WI38 (cell line): Measurements from ENCODE around the gene CDKN1A.
A peak's percentile ranks its signal among the peaks of the same experiment; 100 is the strongest.
"Not testable (repeated sequence)": the region's sequence is repeated elsewhere in the genome, so short reads cannot be mapped to it uniquely, and the experiment has no call there.

Experiments
- H3K4me3 ChIP-seq: 2 replicates; pipeline ENCODE4 v1.5.1; 2011; ENCODE audit warnings: low read depth, mild to moderate bottlenecking, control low read depth, low read length
- CTCF ChIP-seq: IDR thresholded peaks from 2 replicates; pipeline ENCODE4 v1.5.1; 2012; ENCODE audit warnings: low read depth, mild to moderate bottlenecking, control low read depth, low read length

Gene CDKN1A

GRCh38 chr6:36719126-36719525 lies 40.6 kb downstream of the CDKN1A start:
- no peak overlapping the region for H3K4me3 ChIP-seq
- TF ChIP-seq CTCF = no peak

- no peak overlapping the region for H3K4me3 ChIP-seq
- no peak for TF ChIP-seq CTCF
Measured at GRCh38 chr6:36720251-36721141, 42.0 kb downstream of the CDKN1A start.

GRCh38 chr6:36721369-36722140 lies 43.0 kb downstream of the CDKN1A start:
- no peak for TF ChIP-seq CTCF
- no peak overlapping the region for H3K4me3 ChIP-seq

GRCh38 chr6:36722365-36722764 lies 43.9 kb downstream of the CDKN1A start:
- no peak overlapping the region for H3K4me3 ChIP-seq
- TF ChIP-seq CTCF = no peak

DNA sequence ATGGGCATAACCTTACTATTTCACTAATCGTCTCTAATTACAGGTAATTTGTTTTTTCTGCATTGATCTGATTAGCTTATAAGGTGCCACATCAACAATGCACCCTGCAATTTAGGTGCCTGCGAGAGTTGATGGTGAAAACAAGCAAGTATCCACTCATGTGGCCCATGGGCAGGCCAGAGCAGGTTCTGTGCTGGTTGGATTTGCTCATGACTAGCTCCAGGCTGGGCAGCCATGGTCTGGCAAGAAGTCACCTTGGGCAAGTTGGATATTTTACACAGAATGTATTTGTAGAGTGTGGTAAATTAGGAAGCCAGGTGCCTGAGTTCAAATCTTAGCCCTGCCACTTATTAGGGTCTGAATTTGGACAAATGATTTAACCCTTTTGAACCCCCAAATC lies 44.4 kb downstream of the CDKN1A start:
- TF ChIP-seq CTCF = no peak
- no peak overlapping the region for H3K4me3 ChIP-seq

- not testable (repeated sequence) for H3K4me3 ChIP-seq
Measured at GRCh38 chr6:36723992-36724391, 45.5 kb downstream of the CDKN1A start.

GRCh38 chr6:36724514-36725390 lies 46.2 kb downstream of the CDKN1A start:
- TF ChIP-seq CTCF = peak; percentile 37
- no peak overlapping the region for H3K4me3 ChIP-seq
